SK-N-SH (cell line): ENCODE results near the gene CARM1. TPM values are rescaled to one million over a fixed set of nuclear protein-coding genes. Genes with fewer than 3 reads are reported as not detected.

ENCODE experiments used
- CTCF ChIA-PET: fragments of 300-600, 350-600 bp; formaldehyde crosslinking; extraction: SDS; loops from one replicate; lab custom pipeline; 2021; lab: Yijun Ruan, JAX
- POLR2A ChIA-PET: fragments of 350-600 bp; sonication (Branson Sonifier 250); formaldehyde crosslinking; extraction: SDS; loops from one replicate; lab custom pipeline; 2020; ENCODE audit warnings: antibody characterized with exemption, inconsistent platforms; lab: Yijun Ruan, JAX
- DNase-seq: peaks from one replicate; pipeline ENCODE4 v3.0.0; 2012
- H2AFZ ChIP-seq: fragments of 200-600 bp; sonication (generic); 2 replicates; pipeline ENCODE4 v1.8.1; 2016; ENCODE audit warnings: antibody characterized with exemption, mild to moderate bottlenecking, low read depth
- H3F3A ChIP-seq: fragments of 200-600 bp; sonication (generic); replicated peaks from 2 replicates; pipeline ENCODE3; 2016; ENCODE audit warnings: antibody characterized with exemption, mild to moderate bottlenecking; ENCODE audit not compliant: insufficient read depth
- H3K27ac ChIP-seq, 2 experiments: fragments of 200-500 bp in 1 of 2; fragments of 200-600 bp in 1 of 2; sonication (Bioruptor generic) in 1 of 2; sonication (generic), shearing (Covaris generic) in 1 of 2; 2 replicates each; pipeline versions ENCODE4 v1.5.1 to v1.6.1; 2014 to 2016; ENCODE audit warnings: low read depth in 2 of 2, inconsistent platforms in 1 of 2, low read length in 1 of 2, mild to moderate bottlenecking in 1 of 2, mixed read lengths in 1 of 2
- H3K27me3 ChIP-seq: fragments of 200-600 bp; sonication (generic), shearing (Covaris generic); 2 replicates; pipeline ENCODE4 v1.6.1; 2016; ENCODE audit warnings: mixed run types; ENCODE audit not compliant: insufficient read depth
- H3K36me3 ChIP-seq, 2 experiments: fragments of 200-500 bp in 1 of 2; fragments of 200-600 bp in 1 of 2; sonication (Bioruptor generic) in 1 of 2; sonication (generic) in 1 of 2; replicated peaks in 1 of 2; 2 replicates each; pipeline versions ENCODE3 to v1.5.1; 2014 to 2016; ENCODE audit warnings: low read length in 1 of 2, mild to moderate bottlenecking in 1 of 2; ENCODE audit not compliant: insufficient read depth in 2 of 2, control insufficient read depth in 1 of 2
- H3K4me1 ChIP-seq, 2 experiments: fragments of 200-500 bp in 1 of 2; fragments of 200-600 bp in 1 of 2; sonication (Bioruptor generic) in 1 of 2; sonication (generic), shearing (Covaris generic) in 1 of 2; 2 replicates each; pipeline versions ENCODE4 v1.5.1 to v1.6.1; 2014 to 2016; ENCODE audit warnings: low read depth in 1 of 2, low read length in 1 of 2, mixed run types in 1 of 2; ENCODE audit not compliant: insufficient read depth in 2 of 2, control insufficient read depth in 1 of 2
- H3K4me2 ChIP-seq: fragments of 200-600 bp; sonication (generic), shearing (Covaris generic); 2 replicates; pipeline ENCODE4 v1.6.1; 2017; ENCODE audit warnings: mixed run types
- H3K4me3 ChIP-seq, 2 experiments: fragments of 200-500 bp in 1 of 2; fragments of 200-600 bp in 1 of 2; sonication (Bioruptor generic) in 1 of 2; sonication (generic), shearing (Covaris generic) in 1 of 2; 2 replicates each; pipeline versions ENCODE4 v1.5.1 to v1.8.1; 2014 to 2016; ENCODE audit warnings: low read depth in 2 of 2, inconsistent platforms in 1 of 2, low read length in 1 of 2, mild to moderate bottlenecking in 1 of 2, mixed read lengths in 1 of 2, moderate library complexity in 1 of 2
- H3K79me2 ChIP-seq: fragments of 200-600 bp; sonication (generic); 2 replicates; pipeline ENCODE4 v1.8.1; 2017; ENCODE audit warnings: mild to moderate bottlenecking; ENCODE audit not compliant: insufficient read depth
- H3K9ac ChIP-seq: fragments of 200-600 bp; sonication (generic); 2 replicates; pipeline ENCODE4 v1.6.1; 2017; ENCODE audit warnings: mixed run types
- H3K9me2 ChIP-seq: fragments of 200-600 bp; sonication (generic); 2 replicates; pipeline ENCODE4 v1.6.1; 2017; ENCODE audit warnings: mixed run types
- H3K9me3 ChIP-seq: fragments of 200-600 bp; sonication (generic); 2 replicates; pipeline ENCODE4 v1.6.1; 2017; ENCODE audit warnings: mixed run types, mild to moderate bottlenecking, moderate library complexity
- H4K20me1 ChIP-seq: fragments of 200-600 bp; sonication (generic); 2 replicates; pipeline ENCODE4 v1.6.1; 2017; ENCODE audit warnings: mild to moderate bottlenecking, mixed run types; ENCODE audit not compliant: insufficient read depth
- EP300 ChIP-seq, 2 experiments: IDR thresholded peaks; 2 replicates each; pipeline versions ENCODE4 v1.4.0 to v1.6.1; 2012; ENCODE audit warnings: borderline replicate concordance in 1 of 2, low read depth in 1 of 2, low read length in 1 of 2
- FOSL2 ChIP-seq: IDR thresholded peaks from 2 replicates; pipeline ENCODE4 v1.4.0; 2012; ENCODE audit warnings: low read depth, mild to moderate bottlenecking, moderate library complexity, borderline replicate concordance
- GATA2 ChIP-seq: sonication (generic); formaldehyde crosslinking; IDR thresholded peaks from 2 replicates; pipeline ENCODE4 v1.5.0; 2020; ENCODE audit warnings: mild to moderate bottlenecking, missing genetic modification reagents
- MEF2A ChIP-seq: IDR thresholded peaks from 2 replicates; pipeline ENCODE4 v1.4.0; 2012; ENCODE audit warnings: low read depth, borderline replicate concordance
- NRF1 ChIP-seq: IDR thresholded peaks from 2 replicates; pipeline ENCODE4 v1.6.1; 2012; ENCODE audit warnings: low read depth, mild to moderate bottlenecking, low read length
- POLR2AphosphoS5 ChIP-seq: IDR thresholded peaks from 2 replicates; pipeline ENCODE4 v1.6.1; 2012; ENCODE audit warnings: low read depth, low read length
- RAD21 ChIP-seq: IDR thresholded peaks from 2 replicates; pipeline ENCODE4 v1.6.1; 2012; ENCODE audit warnings: mild to moderate bottlenecking, low read length
- RFX5 ChIP-seq: IDR thresholded peaks from 2 replicates; pipeline ENCODE4 v1.6.1; 2012; ENCODE audit warnings: mild to moderate bottlenecking, improper control_type of control experiment, low read length
- SIN3A ChIP-seq: IDR thresholded peaks from 2 replicates; pipeline ENCODE4 v1.6.1; 2012; ENCODE audit warnings: low read depth, mild to moderate bottlenecking, low read length, moderate library complexity, borderline replicate concordance
- SMC3 ChIP-seq: IDR thresholded peaks from 2 replicates; pipeline ENCODE4 v1.6.1; 2012; ENCODE audit warnings: low read depth, low read length, improper control_type of control experiment
- TCF12 ChIP-seq: IDR thresholded peaks from 2 replicates; pipeline ENCODE4 v1.4.0; 2012
- YY1 ChIP-seq: IDR thresholded peaks from 2 replicates; pipeline ENCODE4 v1.4.0; 2012; ENCODE audit warnings: low read depth, mild to moderate bottlenecking
- WGBS: methylation state at CpG from one replicate; pipeline ENCODE4 v1.1.6; 2017; ENCODE audit warnings: low lambda C conversion rate; 5-methylcytosine and 5-hydroxymethylcytosine counted together
- polyA plus RNA-seq, 3 experiments: library from polyadenylated mRNA; depleted of rRNA; stranded (reverse); fragments of >200 nt; gene quantifications; 2 replicates each; pipeline ENCODE4 v1.2.3, GENCODE V29; 2012
- TF ChIP-seq, protein P1 (sequence below): fragments of 150-350 bp; IDR thresholded peaks from 2 replicates; pipeline ENCODE4 v1.6.1; 2016; ENCODE audit warnings: mild to moderate bottlenecking, low read depth, low read length
- TF ChIP-seq, protein P2 (sequence below): IDR thresholded peaks from 2 replicates; pipeline ENCODE4 v1.4.0; 2012; ENCODE audit warnings: low read depth, borderline replicate concordance
- TF ChIP-seq, protein P3 (sequence below): fragments of 200-600 bp; sonication (generic); IDR thresholded peaks from 2 replicates; pipeline ENCODE4 v1.6.1; 2017; ENCODE audit warnings: antibody characterized with exemption, mild to moderate bottlenecking, moderate library complexity
- TF ChIP-seq, protein P4 (sequence below): IDR thresholded peaks from 2 replicates; pipeline ENCODE4 v1.4.0; 2012; ENCODE audit warnings: low read depth
- TF ChIP-seq, protein P5 (sequence below): IDR thresholded peaks from 2 replicates; pipeline ENCODE4; 2012

Gene CARM1
- polyA plus RNA-seq, 1 of the 3 experiments (the other 2 are of a cell fraction) = 62.2 TPM

DNA sequence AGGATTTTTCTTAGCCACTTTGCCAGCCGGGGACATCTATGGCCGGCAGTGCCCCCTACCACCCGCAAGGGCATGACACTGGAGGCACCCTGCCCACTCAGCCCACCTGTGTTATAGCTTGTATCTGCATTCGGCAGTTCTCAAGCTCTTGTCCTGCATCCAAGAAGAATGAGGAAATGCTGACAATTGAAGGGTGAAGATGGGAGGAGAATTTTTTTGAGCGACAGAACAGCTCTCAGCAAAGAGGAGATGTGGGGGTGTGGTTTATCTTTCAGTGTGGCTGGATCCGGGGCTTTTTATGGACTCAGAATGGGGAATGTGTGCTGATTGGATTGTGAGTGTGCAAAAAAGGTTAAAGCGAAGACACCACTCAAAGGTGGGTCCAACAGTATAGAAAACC lies 28.6 kb upstream of the CARM1 start:
- TF ChIP-seq EP300 (IDR thresholded peaks at IDR 0.05; ENCODE audit: borderline replicate concordance in 1 of 2, low read depth in 1 of 2, low read length in 1 of 2) = no peak
- TF ChIP-seq RFX5 = no peak
- no peak for TF ChIP-seq NRF1
- TF ChIP-seq, protein P1, sequence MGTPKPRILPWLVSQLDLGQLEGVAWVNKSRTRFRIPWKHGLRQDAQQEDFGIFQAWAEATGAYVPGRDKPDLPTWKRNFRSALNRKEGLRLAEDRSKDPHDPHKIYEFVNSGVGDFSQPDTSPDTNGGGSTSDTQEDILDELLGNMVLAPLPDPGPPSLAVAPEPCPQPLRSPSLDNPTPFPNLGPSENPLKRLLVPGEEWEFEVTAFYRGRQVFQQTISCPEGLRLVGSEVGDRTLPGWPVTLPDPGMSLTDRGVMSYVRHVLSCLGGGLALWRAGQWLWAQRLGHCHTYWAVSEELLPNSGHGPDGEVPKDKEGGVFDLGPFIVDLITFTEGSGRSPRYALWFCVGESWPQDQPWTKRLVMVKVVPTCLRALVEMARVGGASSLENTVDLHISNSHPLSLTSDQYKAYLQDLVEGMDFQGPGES = no peak
- no peak for TF ChIP-seq MEF2A
- no peak for TF ChIP-seq SIN3A
- TF ChIP-seq SMC3 = no peak
- TF ChIP-seq, protein P2, sequence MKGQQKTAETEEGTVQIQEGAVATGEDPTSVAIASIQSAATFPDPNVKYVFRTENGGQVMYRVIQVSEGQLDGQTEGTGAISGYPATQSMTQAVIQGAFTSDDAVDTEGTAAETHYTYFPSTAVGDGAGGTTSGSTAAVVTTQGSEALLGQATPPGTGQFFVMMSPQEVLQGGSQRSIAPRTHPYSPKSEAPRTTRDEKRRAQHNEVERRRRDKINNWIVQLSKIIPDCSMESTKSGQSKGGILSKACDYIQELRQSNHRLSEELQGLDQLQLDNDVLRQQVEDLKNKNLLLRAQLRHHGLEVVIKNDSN = no peak
- TF ChIP-seq, protein P3, sequence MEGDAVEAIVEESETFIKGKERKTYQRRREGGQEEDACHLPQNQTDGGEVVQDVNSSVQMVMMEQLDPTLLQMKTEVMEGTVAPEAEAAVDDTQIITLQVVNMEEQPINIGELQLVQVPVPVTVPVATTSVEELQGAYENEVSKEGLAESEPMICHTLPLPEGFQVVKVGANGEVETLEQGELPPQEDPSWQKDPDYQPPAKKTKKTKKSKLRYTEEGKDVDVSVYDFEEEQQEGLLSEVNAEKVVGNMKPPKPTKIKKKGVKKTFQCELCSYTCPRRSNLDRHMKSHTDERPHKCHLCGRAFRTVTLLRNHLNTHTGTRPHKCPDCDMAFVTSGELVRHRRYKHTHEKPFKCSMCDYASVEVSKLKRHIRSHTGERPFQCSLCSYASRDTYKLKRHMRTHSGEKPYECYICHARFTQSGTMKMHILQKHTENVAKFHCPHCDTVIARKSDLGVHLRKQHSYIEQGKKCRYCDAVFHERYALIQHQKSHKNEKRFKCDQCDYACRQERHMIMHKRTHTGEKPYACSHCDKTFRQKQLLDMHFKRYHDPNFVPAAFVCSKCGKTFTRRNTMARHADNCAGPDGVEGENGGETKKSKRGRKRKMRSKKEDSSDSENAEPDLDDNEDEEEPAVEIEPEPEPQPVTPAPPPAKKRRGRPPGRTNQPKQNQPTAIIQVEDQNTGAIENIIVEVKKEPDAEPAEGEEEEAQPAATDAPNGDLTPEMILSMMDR = no peak
- no peak for TF ChIP-seq GATA2 (CRISPR knock-in tag)
- no peak for TF ChIP-seq RAD21
- TF ChIP-seq FOSL2 = no peak
- POLR2A ChIA-PET = no interaction called here
- Histone ChIP-seq H3K4me2 (no peak overlapping the region), H3F3A (no peaks in the 10 kb centered on the region), H3K36me3 (no peaks in the 10 kb centered on the region), H3K9me2 (no peaks in the 10 kb centered on the region), H3K9me3 (no peaks in the 10 kb centered on the region), H2AFZ (no peak overlapping the region), H3K27me3 (no peaks in the 10 kb centered on the region), H3K4me1 (no peaks in the 10 kb centered on the region), H3K27ac (no peak overlapping the region), H3K4me3 (no peak overlapping the region), H3K79me2 (no peaks in the 10 kb centered on the region), H3K9ac (no peak overlapping the region), H4K20me1 (no peaks in the 10 kb centered on the region)
- WGBS = 50% methylated on average over 7 of the region's 7 CpGs
- DNase-seq = no peak
- CTCF ChIA-PET = interaction anchor here (0.6 to 11.1 kb wide), 5 partner anchors 13 to 592 kb away, joined by 3 to 146 read pairs (median 3); no protein-coding TSS in a partner anchor

DNA sequence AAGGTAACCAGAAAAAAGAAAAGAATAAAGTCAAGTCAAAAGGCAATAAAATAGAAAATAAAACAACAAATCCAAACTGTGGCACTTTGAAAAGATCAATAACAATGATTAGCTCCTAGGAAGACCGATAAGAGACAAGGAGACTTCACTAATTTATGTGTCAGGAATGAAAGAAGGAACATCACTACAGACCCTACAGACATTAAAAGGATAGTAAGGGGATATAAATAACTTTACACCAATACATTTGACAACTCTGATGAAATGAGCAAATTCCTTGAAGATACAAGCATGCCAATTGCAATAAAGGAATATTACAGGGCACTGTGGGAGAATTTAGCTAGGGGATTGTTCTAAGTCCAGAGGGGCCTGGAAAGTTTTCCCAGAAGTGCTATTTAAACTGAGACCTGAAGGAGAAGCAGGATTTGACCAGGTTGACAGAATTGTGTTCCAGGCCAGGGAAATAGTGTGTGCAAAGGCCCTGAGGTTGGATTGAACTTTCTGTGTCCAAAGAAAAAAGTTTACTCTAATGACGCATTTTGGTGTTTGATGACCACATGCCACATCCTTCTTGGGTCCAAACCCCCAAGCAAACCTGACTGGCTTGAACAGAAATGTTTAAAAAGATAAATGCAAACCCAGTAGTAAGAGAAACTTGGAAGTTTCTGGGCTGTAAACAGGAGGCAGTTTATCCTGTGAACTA lies 24.7 kb upstream of the CARM1 start:
- no peak for TF ChIP-seq TCF12
- TF ChIP-seq, protein P4, sequence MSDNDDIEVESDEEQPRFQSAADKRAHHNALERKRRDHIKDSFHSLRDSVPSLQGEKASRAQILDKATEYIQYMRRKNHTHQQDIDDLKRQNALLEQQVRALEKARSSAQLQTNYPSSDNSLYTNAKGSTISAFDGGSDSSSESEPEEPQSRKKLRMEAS = no peak
- TF ChIP-seq SMC3 = no peak
- no peak for TF ChIP-seq YY1
- no peak for TF ChIP-seq MEF2A
- TF ChIP-seq, protein P5, sequence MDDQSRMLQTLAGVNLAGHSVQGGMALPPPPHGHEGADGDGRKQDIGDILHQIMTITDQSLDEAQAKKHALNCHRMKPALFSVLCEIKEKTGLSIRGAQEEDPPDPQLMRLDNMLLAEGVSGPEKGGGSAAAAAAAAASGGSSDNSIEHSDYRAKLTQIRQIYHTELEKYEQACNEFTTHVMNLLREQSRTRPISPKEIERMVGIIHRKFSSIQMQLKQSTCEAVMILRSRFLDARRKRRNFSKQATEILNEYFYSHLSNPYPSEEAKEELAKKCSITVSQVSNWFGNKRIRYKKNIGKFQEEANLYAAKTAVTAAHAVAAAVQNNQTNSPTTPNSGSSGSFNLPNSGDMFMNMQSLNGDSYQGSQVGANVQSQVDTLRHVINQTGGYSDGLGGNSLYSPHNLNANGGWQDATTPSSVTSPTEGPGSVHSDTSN = no peak
- TF ChIP-seq POLR2AphosphoS5 = no peak
- TF ChIP-seq EP300 (IDR thresholded peaks at IDR 0.05; ENCODE audit: borderline replicate concordance in 1 of 2, low read depth in 1 of 2, low read length in 1 of 2) = no peak
- no peaks in the 10 kb centered on the region for H4K20me1 ChIP-seq
- H3K27ac ChIP-seq = no peak overlapping the region
- H3K9me3 ChIP-seq = no peaks in the 10 kb centered on the region
- ChIA-PET CTCF (interaction anchor here (0.7 to 4.5 kb wide), 4 partner anchors 10 to 23 kb away, joined by 3 to 26 read pairs (median 10); partner anchors contain the start of gene TMED1), POLR2A (no interaction called here)
- H3K79me2 ChIP-seq = no peaks in the 10 kb centered on the region
- no peaks in the 10 kb centered on the region for H3K4me1 ChIP-seq
- no peak for DNase-seq
- no peaks in the 10 kb centered on the region for H3K9me2 ChIP-seq
- H3K36me3 ChIP-seq = no peaks in the 10 kb centered on the region
- no peaks in the 10 kb centered on the region for H3F3A ChIP-seq
- H3K4me3 ChIP-seq = no peak overlapping the region
- no peak overlapping the region for H2AFZ ChIP-seq
- H3K4me2 ChIP-seq = no peak overlapping the region
- 41% methylated on average over 2 of the region's 2 CpGs for WGBS
- no peaks in the 10 kb centered on the region for H3K27me3 ChIP-seq
- no peak overlapping the region for H3K9ac ChIP-seq
